Measurements from ENCODE around the gene CNTROB. TPM values are rescaled to one million over a fixed set of nuclear protein-coding genes. Genes with fewer than 3 reads are reported as not detected.

CNTROB gene
- total RNA-seq, 1 experiment from 2014 or later: 30.1 TPM

DNA sequence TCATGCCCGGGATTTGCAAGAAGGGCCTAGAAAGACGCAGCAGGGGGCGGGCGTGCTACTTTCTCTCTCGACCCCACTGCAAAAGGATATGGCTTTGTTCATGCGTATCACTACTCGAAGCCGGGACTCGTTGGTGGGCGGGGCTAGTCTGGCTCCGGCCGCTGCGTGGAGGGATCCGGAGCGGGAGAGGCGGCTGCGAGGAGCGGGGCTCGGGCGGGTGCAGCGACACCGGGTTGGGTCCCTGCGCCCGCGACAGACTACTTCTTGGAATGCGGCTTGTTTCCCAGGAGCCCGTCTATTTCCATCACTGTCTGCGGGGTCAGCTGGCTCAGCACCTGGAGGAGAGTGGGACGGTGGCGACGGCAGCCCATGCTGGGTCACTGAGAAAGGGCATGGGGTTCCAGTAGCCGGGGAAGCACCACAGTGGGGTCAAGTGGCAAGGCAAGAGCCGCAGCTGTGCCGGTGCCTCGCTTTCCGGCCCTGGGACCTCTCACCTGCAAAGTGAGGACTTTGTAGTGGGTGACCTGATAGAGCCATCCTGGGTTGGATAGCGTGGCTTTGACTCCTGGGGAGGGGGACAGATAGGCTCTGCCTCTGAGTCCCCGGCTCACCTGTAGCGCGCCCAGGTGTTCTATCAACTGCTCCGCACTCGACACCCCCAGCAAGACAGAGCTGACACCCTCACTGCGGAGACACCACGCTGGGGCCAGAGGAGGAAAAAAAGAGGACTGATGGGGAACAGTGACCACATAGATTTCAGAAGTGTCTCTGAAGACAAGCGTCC lies 9.0 kb upstream of the CNTROB start:
- Histone ChIP-seq H4K91ac (ENCODE audit: insufficient read length, low read depth, low read length) (no peak overlapping the region), H2BK5ac (ENCODE audit: insufficient read length, low read length) (no peak overlapping the region), H4K20me1 (ENCODE audit: control insufficient read depth, insufficient read depth, insufficient read length) (no peaks in the 10 kb centered on the region), H3K9ac (ENCODE audit: extremely low read depth, insufficient read length, low read length) (no peak overlapping the region), H3K4ac (ENCODE audit: low read depth, low read length) (no peak overlapping the region), H3K4me1 (ENCODE audit: insufficient read depth, low read length) (peaks cover 4% of the 10 kb centered on the region; the same call in 1 of the 2 replicates), H2AK5ac (ENCODE audit: insufficient read length, low read length) (no peak overlapping the region), H3K23me2 (ENCODE audit: insufficient read length, low read depth, low read length, poor library complexity, severe bottlenecking) (no peaks in the 10 kb centered on the region), H3K4me2 (ENCODE audit: insufficient read depth, insufficient read length, low read length) (peak overlapping the region; percentile 7), H2AFZ (ENCODE audit: low read length) (no peak overlapping the region), H2BK15ac (ENCODE audit: low read depth, low read length) (no peak overlapping the region), H4K5ac (ENCODE audit: insufficient read length, low read depth, low read length) (no peak overlapping the region), H2BK20ac (ENCODE audit: low read depth, low read length, poor library complexity, severe bottlenecking) (no peak overlapping the region), H2BK12ac (ENCODE audit: insufficient read length, low read depth, low read length) (no peak overlapping the region), H3K79me2 (ENCODE audit: insufficient read depth, low read length) (no peaks in the 10 kb centered on the region), H3K14ac (ENCODE audit: insufficient read depth, low read length) (no peak overlapping the region), H3K56ac (ENCODE audit: insufficient read length, low read depth, low read length) (no peak overlapping the region), H3K27ac (ENCODE audit: insufficient read length, low read depth, low read length) (no peak overlapping the region), H3K23ac (ENCODE audit: insufficient read length, low read depth, low read length) (no peak overlapping the region), H3K27me3 (ENCODE audit: insufficient read depth, low read length) (peaks cover 28% of the 10 kb centered on the region; the same call in 1 of the 2 replicates), H3K79me1 (ENCODE audit: insufficient read depth, low read depth, low read length, poor library complexity, severe bottlenecking) (no peaks in the 10 kb centered on the region), H3K18ac (ENCODE audit: insufficient read length, low read depth, low read length) (no peak overlapping the region), H3T11ph (ENCODE audit: low read length) (no peak overlapping the region), H3K9me3 (ENCODE audit: control insufficient read depth, low read depth, low read length) (no peaks in the 10 kb centered on the region), H4K8ac (replicated peaks; ENCODE audit: insufficient read length, low read depth, low read length) (no peak overlapping the region), H2BK120ac (ENCODE audit: low read depth, low read length, poor library complexity, severe bottlenecking) (no peak overlapping the region)
- no CpG with 5 or more reads among the region's 45 CpGs for WGBS (ENCODE audit: extremely low coverage, insufficient read length, low lambda C conversion rate)
- Mint-ChIP-seq H3K4me1 (peaks cover 15 to 16% of the 10 kb centered on the region in 2 experiments), H3K27me3 (ENCODE audit: low read depth) (peaks cover 93% of the 10 kb centered on the region), H3K4me3 (peak overlapping the region; percentile 50 to 65), H3K27ac (no peak overlapping the region), H3K9me3 (no peaks in the 10 kb centered on the region), H3K36me3 (ENCODE audit: insufficient read depth in 1 of 3, low read depth in 3 of 3) (no peaks in the 10 kb centered on the region; a peak in 2 of 7 replicates)
- TF ChIP-seq, protein P1, sequence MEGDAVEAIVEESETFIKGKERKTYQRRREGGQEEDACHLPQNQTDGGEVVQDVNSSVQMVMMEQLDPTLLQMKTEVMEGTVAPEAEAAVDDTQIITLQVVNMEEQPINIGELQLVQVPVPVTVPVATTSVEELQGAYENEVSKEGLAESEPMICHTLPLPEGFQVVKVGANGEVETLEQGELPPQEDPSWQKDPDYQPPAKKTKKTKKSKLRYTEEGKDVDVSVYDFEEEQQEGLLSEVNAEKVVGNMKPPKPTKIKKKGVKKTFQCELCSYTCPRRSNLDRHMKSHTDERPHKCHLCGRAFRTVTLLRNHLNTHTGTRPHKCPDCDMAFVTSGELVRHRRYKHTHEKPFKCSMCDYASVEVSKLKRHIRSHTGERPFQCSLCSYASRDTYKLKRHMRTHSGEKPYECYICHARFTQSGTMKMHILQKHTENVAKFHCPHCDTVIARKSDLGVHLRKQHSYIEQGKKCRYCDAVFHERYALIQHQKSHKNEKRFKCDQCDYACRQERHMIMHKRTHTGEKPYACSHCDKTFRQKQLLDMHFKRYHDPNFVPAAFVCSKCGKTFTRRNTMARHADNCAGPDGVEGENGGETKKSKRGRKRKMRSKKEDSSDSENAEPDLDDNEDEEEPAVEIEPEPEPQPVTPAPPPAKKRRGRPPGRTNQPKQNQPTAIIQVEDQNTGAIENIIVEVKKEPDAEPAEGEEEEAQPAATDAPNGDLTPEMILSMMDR (conservative IDR thresholded peaks at IDR 0.05): no peak
- peak; percentile 91 for DNase-seq

All from H9 (cell line).